Measurements from ENCODE around the gene CRTC2. TPM values are rescaled to one million over a fixed set of nuclear protein-coding genes. Genes with fewer than 3 reads are reported as not detected.

The CRTC2 gene
- total and polyA plus RNA-seq, 2 of the 4 experiments (the other 2 are of a cell fraction), result 2.7 to 20.1 TPM

GRCh38 chr1:153922076-153922971 is 36.1 kb downstream of the CRTC2 start:
- peak overlapping the region; percentile 94 for H3K23ac ChIP-seq (ENCODE audit: low read depth, low read length)
- peak overlapping the region; percentile 82 for H3K4me2 ChIP-seq (ENCODE audit: low read depth, low read length)
- peak overlapping the region; percentile 75 for H3K27ac ChIP-seq (ENCODE audit: insufficient read depth, low read length)
- peak overlapping the region; percentile 89 for H3K4me3 ChIP-seq (ENCODE audit: insufficient read depth, low read depth, low read length)
- no peaks in the 10 kb centered on the region for H3K9me3 ChIP-seq (ENCODE audit: control insufficient read depth, insufficient read depth, low read length)
- in situ Hi-C loops (cut with MboI; ENCODE audit: low sequenced_read_pairs), result no loop called here
- H2BK5ac ChIP-seq (ENCODE audit: low read depth, low read length, poor library complexity, severe bottlenecking), result peak overlapping the region; percentile 63
- peak overlapping the region; percentile 87 for H2AFZ ChIP-seq (replicated peaks; ENCODE audit: low read length, poor library complexity)
- ATAC-seq (ENCODE audit: low read depth) (peak; percentile 18), DNase-seq (no peak)
- no peaks in the 10 kb centered on the region for H3K27me3 ChIP-seq (ENCODE audit: control insufficient read depth, insufficient read depth, low read length)
- CTCF ChIA-PET, result interaction anchor here (0.5 to 1.3 kb wide), 2 partner anchors 11 to 121 kb away, joined by 3 to 4 read pairs; no protein-coding TSS in a partner anchor
- TF ChIP-seq FOS (IDR thresholded peaks at IDR 0.05; ENCODE audit: low read depth, low read length) (no peak), MXI1 (IDR thresholded peaks at IDR 0.05; ENCODE audit: borderline replicate concordance, low read depth, low read length) (no peak), NFE2L2 (IDR thresholded peaks at IDR 0.05; ENCODE audit: low read depth, low read length) (no peak), CEBPB (IDR thresholded peaks at IDR 0.05; ENCODE audit: low read depth, low read length) (no peak), RAD21 (IDR thresholded peaks at IDR 0.05; ENCODE audit: low read length) (no peak), BHLHE40 (IDR thresholded peaks at IDR 0.05; ENCODE audit: low read depth, low read length) (no peak), POLR2A (IDR thresholded peaks at IDR 0.05; ENCODE audit: low read depth, low read length) (no peak; the same call in 1 of the 2 replicates), USF2 (IDR thresholded peaks at IDR 0.05; ENCODE audit: low read depth, low read length) (no peak)
- 0 out of 2 replicates have a peak overlapping the region, but pooled peaks have one; percentile 31 for H4K5ac ChIP-seq (ENCODE audit: low read depth, low read length)
- H4K91ac ChIP-seq (ENCODE audit: insufficient read depth, low read depth, low read length), result peak overlapping the region; percentile 54
- H3K4ac ChIP-seq (ENCODE audit: low read depth, low read length), result peak overlapping the region; percentile 63
- H3K18ac ChIP-seq (ENCODE audit: low read depth, low read length), result no peak overlapping the region
- H4K8ac ChIP-seq (ENCODE audit: low read depth in 2 of 2, low read length in 2 of 2), result peak overlapping the region in 1 of 2 experiments; percentile 32; a peak in 1 of 4 replicates
- H2AK9ac ChIP-seq (replicated peaks; ENCODE audit: low read depth, low read length, poor library complexity), result peak overlapping the region; percentile 96
- no peaks in the 10 kb centered on the region for H3K36me3 ChIP-seq (ENCODE audit: control insufficient read depth, insufficient read depth, low read length)
- H3K79me1 ChIP-seq (ENCODE audit: low read depth in 1 of 2, low read length in 2 of 2), result peaks cover 11 to 57% of the 10 kb centered on the region in 2 experiments; a peak in 3 of 4 replicates
- no peak overlapping the region for H2BK120ac ChIP-seq (ENCODE audit: low read depth, low read length)
- peak overlapping the region; percentile 62 for H3K14ac ChIP-seq (replicated peaks; ENCODE audit: low read depth, low read length)
- H3K4me1 ChIP-seq (ENCODE audit: control insufficient read depth, insufficient read depth, low read length), result peaks cover 11% of the 10 kb centered on the region
- peaks cover 45% of the 10 kb centered on the region for H4K20me1 ChIP-seq (ENCODE audit: insufficient read depth, low read length)
- peak overlapping the region; percentile 41; the same call in 1 of the 2 replicates for H2AK5ac ChIP-seq (ENCODE audit: low read depth, low read length)
- no peak overlapping the region for H2BK20ac ChIP-seq (ENCODE audit: low read depth, low read length)
- H2BK15ac ChIP-seq (ENCODE audit: low read depth, low read length), result no peak overlapping the region
- POLR2A ChIA-PET (ENCODE audit: unreplicated experiment), result no interaction called here
- intact Hi-C loops (cut with micrococcal nuclease), result loop anchor here (5.0 to 10.0 kb wide), 2 partner anchors 40 to 128 kb away; no protein-coding TSS in a partner anchor
- BruUV-seq (replicated peaks), result no TSS peak
- 0 out of 2 replicates have a peak, but pooled peaks cover 9% of the 10 kb centered on the region for H3K9me1 ChIP-seq (ENCODE audit: insufficient read depth, low read length)
- WGBS, 2 experiments (ENCODE audit: extremely low coverage in 2 of 2, insufficient read length in 1 of 2), result no CpG with 5 or more reads among the region's 86 CpGs
- dilution Hi-C loops (cut with HindIII; ENCODE audit: low sequenced_read_pairs, unreplicated experiment), result loop anchor here (25.0 kb wide), 1 partner anchor 110 kb away; no protein-coding TSS in a partner anchor
- H3K9ac ChIP-seq (ENCODE audit: low read depth, low read length), result peak overlapping the region; percentile 69
- peak overlapping the region; percentile 72 for H3K56ac ChIP-seq (ENCODE audit: extremely low read depth, insufficient read depth, low read length)

Measured in IMR-90 (cell line).